LoVo (cell line): Measurements from ENCODE around the gene HMX1.

Source experiments
- DNase-seq: peaks from one replicate; pipeline ENCODE4 v3.0.0-alpha.2; 2016; ENCODE audit warnings: low spot score

HMX1 gene

GRCh38 chr4:8867624-8868320 lies 3.9 kb downstream of the HMX1 start:
- DNase-seq = no peak

- no peak for DNase-seq
Observed at GRCh38 chr4:8866828-8867623, 4.6 kb downstream of the HMX1 start.

- no peak for DNase-seq
Observed at GRCh38 chr4:8866421-8866820, 5.2 kb downstream of the HMX1 start.

GRCh38 chr4:8865681-8866310 lies 5.8 kb downstream of the HMX1 start:
- DNase-seq = no peak

DNA sequence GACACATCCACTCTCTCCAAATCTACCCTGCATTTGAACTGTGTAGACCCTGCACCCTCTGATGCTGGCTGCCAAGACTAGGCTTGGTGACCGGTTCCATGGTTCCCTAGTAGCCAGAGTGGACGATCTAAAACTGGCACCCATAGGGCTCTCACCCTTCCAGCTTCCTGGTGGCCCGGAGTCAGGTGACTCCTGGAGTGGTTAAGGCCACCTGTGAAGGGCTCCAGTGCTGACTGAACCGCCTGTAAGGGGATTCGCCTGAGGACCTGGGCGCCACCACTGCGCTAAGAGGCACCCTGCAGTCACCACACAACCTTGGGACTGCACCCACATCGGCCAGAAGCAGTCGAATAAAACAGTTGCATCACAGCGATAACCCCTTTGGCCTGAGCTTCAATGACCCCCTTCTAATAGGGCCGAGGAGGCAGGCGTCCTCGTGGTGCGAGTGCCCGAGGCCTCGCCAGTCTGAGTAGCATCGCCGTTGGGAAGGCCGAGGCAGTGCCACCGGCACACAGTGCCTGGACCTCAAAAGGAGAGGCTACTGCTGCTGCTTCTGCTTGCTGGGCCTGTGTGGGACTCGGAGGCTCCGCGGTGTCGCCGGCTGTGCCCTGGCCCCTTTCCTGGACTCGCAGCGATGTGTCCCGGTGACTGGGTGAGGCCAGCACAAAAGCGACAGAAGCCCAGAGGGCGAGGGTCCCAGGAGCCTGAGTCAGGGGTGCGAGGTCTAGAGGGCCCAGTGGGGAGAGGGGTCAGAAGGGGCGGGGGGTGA lies 6.5 kb downstream of the HMX1 start:
- no peak for DNase-seq

- DNase-seq = no peak
Observed at GRCh38 chr4:8863686-8864682, 7.7 kb downstream of the HMX1 start.

DNA sequence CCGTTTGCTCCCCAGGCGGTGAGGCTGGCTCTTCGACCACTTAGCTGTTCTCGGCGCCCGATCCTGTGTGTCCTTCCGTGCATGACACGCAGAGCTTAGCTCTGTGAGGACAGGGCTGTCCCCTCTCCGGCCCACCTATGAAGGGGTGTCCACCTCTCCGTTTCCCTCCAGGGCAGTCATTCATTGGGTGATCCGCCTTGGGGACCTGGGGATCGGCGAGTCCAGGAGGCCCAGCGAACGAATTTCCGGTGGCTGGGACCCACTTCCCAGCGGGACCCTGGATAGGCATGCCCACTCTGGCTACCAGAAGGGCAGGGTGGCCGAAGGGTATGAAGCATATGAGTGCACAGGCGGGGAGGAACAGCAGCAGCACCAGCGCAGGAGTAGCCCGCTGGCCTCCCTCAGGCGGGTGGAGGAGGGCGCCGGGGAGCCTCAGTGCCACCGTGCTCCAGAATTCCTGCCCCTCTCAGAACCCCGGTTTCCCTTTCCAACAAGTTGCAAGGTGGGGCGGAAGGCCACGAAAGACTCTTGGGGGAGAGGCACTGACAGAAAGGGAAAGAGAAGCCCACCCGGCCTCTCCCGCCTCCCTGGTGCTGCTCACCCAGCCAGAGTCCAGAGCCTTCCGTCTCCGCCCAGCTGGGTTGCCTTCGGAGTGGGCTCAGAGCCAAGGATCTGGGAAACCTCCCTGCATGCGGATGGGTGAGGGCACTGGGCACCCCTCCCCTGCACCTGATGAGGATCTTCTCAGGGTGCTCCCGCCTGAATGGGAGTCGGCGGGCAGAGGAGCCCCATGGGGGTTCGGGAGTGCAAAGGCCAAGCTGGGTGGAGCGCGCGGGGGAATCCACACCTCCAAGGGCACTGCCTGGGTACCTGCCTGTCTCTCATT lies 8.6 kb downstream of the HMX1 start:
- no peak for DNase-seq

- no peak for DNase-seq
Observed at GRCh38 chr4:8862334-8862733, 9.3 kb downstream of the HMX1 start.

DNA sequence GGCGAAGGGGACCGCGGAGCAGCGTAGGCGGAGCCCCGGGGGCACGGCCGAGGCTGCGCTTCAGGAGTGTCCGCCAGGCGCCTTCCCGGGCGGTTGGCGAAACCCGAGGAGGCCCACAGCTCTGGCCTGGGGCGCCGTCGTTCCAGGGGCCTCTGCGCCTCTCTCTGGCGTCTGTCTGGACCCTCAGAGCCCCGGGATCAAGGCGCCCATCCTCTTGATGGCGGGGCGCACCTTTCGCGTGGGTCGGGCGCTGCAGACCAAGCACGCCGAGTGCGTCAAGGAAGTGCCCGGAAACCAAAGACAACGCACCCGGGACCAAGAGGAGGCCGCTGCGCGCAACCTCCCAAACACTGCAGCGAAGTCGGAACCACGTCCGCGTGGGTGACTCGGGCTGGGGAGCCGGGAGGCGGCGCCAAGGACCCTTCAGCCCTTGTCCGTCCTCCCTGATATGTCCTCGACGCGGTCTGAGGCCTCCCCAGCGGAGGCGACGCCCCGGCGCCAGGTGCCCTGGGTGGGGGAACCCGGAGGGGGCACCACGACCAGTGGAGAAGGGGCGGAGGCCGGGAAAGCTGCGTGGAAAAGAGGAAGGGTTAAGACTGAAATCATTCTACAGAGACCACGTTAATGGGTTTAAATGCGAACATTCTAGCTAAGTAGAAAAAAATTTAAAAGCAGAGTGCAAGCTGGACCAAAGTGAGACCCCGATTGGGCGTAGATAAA lies 9.9 kb downstream of the HMX1 start:
- no peak for DNase-seq

- DNase-seq = no peak
Observed at GRCh38 chr4:8860892-8861575, 10.6 kb downstream of the HMX1 start.

GRCh38 chr4:8860096-8860891 lies 11.3 kb downstream of the HMX1 start:
- DNase-seq = no peak

- no peak for DNase-seq
Observed at GRCh38 chr4:8859550-8860095, 12.0 kb downstream of the HMX1 start.

- DNase-seq = no peak
Observed at GRCh38 chr4:8858701-8859210, 12.9 kb downstream of the HMX1 start.

GRCh38 chr4:8857766-8858700 lies 13.6 kb downstream of the HMX1 start:
- DNase-seq = no peak

GRCh38 chr4:8856835-8857621 lies 14.6 kb downstream of the HMX1 start:
- DNase-seq = no peak
